Chondrocyte (in vitro differentiated cells): ENCODE measurements around the gene FLRT1. TPM values are rescaled to one million over a fixed set of nuclear protein-coding genes. Genes with fewer than 3 reads are reported as not detected.

Experiments
- DNase-seq: peaks from one replicate; pipeline ENCODE4 v3.0.0; 2021; ENCODE audit warnings: mixed read lengths, low spot score
- H3K27ac Mint-ChIP-seq: one replicate; pipeline ENCODE4 v1.8.0; 2021; ENCODE audit warnings: mild to moderate bottlenecking, moderate library complexity, mixed read lengths; ENCODE audit not compliant: unreplicated experiment
- H3K27me3 Mint-ChIP-seq: 2 replicates; pipeline ENCODE4 v1.8.0; 2021; ENCODE audit warnings: low read depth, mixed read lengths
- H3K36me3 Mint-ChIP-seq: 2 replicates; pipeline ENCODE4 v1.8.0; 2021; ENCODE audit warnings: low read depth, mixed read lengths
- H3K4me1 Mint-ChIP-seq: 2 replicates; pipeline ENCODE4 v1.8.0; 2021; ENCODE audit warnings: low read depth, mild to moderate bottlenecking, mixed read lengths
- H3K4me3 Mint-ChIP-seq: one replicate; pipeline ENCODE4 v1.8.0; 2021; ENCODE audit warnings: mild to moderate bottlenecking, moderate library complexity, mixed read lengths; ENCODE audit not compliant: unreplicated experiment
- H3K9me3 Mint-ChIP-seq: 2 replicates; pipeline ENCODE4 v1.8.0; 2021; ENCODE audit warnings: low read depth, mixed read lengths
- CTCF ChIP-seq: fragments of 200-600 bp; sonication (generic); IDR thresholded peaks from 2 replicates; pipeline ENCODE4 v1.5.0; 2021; ENCODE audit warnings: antibody characterized with exemption, mild to moderate bottlenecking, moderate library complexity
- total RNA-seq: library from RNA; stranded (reverse); gene quantifications from 3 replicates; pipeline ENCODE4 v1.2.1, GENCODE V29; 2021

Gene FLRT1
- total RNA-seq, 1 donor from 2014 or later = 0.22 TPM

GRCh38 chr11:64060263-64060860 lies 24.6 kb downstream of the FLRT1 start:
- Mint-ChIP-seq H3K4me1 (peaks cover 3% of the 10 kb centered on the region), H3K9me3 (no peaks in the 10 kb centered on the region), H3K36me3 (peaks cover 1% of the 10 kb centered on the region), H3K4me3 (peak overlapping the region; percentile 53), H3K27ac (no peak overlapping the region), H3K27me3 (no peaks in the 10 kb centered on the region)
- no peak for TF ChIP-seq CTCF
- DNase-seq = no peak

- Mint-ChIP-seq H3K4me3 (peak overlapping the region; percentile 58), H3K27ac (no peak overlapping the region), H3K4me1 (peaks cover 3% of the 10 kb centered on the region), H3K36me3 (peaks cover 1% of the 10 kb centered on the region), H3K9me3 (no peaks in the 10 kb centered on the region), H3K27me3 (no peaks in the 10 kb centered on the region)
- no peak for TF ChIP-seq CTCF
- no peak for DNase-seq
These were observed 25.2 kb downstream of the FLRT1 start for GRCh38 chr11:64060861-64061444.

- no peak overlapping the region for H3K4me3 Mint-ChIP-seq
- H3K27me3 Mint-ChIP-seq = no peaks in the 10 kb centered on the region
- H3K4me1 Mint-ChIP-seq = peaks cover 3% of the 10 kb centered on the region
- H3K9me3 Mint-ChIP-seq = no peaks in the 10 kb centered on the region
- TF ChIP-seq CTCF = no peak
- H3K27ac Mint-ChIP-seq = no peak overlapping the region
- peaks cover 1% of the 10 kb centered on the region for H3K36me3 Mint-ChIP-seq
- DNase-seq = no peak
These were observed 26.7 kb downstream of the FLRT1 start for GRCh38 chr11:64062185-64063039.

- H3K27me3 Mint-ChIP-seq = no peaks in the 10 kb centered on the region
- H3K9me3 Mint-ChIP-seq = no peaks in the 10 kb centered on the region
- peaks cover 3% of the 10 kb centered on the region for H3K4me1 Mint-ChIP-seq
- H3K4me3 Mint-ChIP-seq = no peak overlapping the region
- DNase-seq = no peak
- no peak overlapping the region for H3K27ac Mint-ChIP-seq
- peaks cover 1% of the 10 kb centered on the region for H3K36me3 Mint-ChIP-seq
- no peak for TF ChIP-seq CTCF
These were observed 28.0 kb downstream of the FLRT1 start for GRCh38 chr11:64063777-64064176.

- TF ChIP-seq CTCF = no peak
- Mint-ChIP-seq H3K4me1 (peaks cover 3% of the 10 kb centered on the region), H3K36me3 (peaks cover 1% of the 10 kb centered on the region), H3K4me3 (no peak overlapping the region), H3K9me3 (no peaks in the 10 kb centered on the region), H3K27ac (no peak overlapping the region), H3K27me3 (no peaks in the 10 kb centered on the region)
- no peak for DNase-seq
These were observed 28.8 kb downstream of the FLRT1 start for GRCh38 chr11:64064374-64065140.
